ENCODE measurements around the gene SFMBT2.

DNA sequence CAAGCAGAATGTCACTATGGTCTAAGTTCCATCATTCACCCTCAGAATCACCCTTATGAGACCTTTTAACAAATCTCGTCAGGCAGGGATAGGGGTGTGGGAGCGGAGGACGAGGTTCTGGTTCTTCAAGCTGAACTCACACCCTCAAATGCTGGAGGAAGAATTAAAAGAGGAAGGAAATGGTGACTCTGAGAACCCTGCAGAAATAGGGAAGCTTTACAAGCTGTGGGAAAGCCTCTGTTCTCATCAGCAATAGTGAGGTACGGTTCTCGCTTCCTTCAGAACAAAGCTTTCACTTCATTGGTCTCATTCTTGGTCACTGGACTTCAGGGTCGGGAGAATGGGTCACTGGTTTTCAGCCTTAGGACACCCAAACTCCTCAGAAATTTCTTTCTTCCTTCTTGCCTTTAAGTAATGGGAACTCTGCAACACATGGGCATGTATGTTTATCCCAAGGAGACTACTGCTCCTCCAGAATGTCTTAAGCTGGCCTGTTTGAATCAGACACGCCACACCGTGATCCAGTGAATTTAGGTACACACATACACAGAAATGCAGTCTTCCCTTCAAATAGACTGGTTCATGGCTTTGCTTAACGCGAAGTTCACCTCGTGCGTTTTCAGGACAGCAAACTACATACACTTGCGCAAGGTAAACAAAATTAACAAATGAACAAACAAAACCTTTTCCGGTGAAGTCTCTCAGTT, 226.0 kb downstream of the SFMBT2 start:
- TF ChIP-seq, protein P1, sequence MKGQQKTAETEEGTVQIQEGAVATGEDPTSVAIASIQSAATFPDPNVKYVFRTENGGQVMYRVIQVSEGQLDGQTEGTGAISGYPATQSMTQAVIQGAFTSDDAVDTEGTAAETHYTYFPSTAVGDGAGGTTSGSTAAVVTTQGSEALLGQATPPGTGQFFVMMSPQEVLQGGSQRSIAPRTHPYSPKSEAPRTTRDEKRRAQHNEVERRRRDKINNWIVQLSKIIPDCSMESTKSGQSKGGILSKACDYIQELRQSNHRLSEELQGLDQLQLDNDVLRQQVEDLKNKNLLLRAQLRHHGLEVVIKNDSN (CRISPR knock-in tag; IDR thresholded peaks at IDR 0.05): no peak
- TF ChIP-seq, protein P2, sequence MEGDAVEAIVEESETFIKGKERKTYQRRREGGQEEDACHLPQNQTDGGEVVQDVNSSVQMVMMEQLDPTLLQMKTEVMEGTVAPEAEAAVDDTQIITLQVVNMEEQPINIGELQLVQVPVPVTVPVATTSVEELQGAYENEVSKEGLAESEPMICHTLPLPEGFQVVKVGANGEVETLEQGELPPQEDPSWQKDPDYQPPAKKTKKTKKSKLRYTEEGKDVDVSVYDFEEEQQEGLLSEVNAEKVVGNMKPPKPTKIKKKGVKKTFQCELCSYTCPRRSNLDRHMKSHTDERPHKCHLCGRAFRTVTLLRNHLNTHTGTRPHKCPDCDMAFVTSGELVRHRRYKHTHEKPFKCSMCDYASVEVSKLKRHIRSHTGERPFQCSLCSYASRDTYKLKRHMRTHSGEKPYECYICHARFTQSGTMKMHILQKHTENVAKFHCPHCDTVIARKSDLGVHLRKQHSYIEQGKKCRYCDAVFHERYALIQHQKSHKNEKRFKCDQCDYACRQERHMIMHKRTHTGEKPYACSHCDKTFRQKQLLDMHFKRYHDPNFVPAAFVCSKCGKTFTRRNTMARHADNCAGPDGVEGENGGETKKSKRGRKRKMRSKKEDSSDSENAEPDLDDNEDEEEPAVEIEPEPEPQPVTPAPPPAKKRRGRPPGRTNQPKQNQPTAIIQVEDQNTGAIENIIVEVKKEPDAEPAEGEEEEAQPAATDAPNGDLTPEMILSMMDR (IDR thresholded peaks at IDR 0.05): no peak
- TF ChIP-seq CREB1 (CRISPR knock-in tag; IDR thresholded peaks at IDR 0.05) (no peak), MXD4 (CRISPR knock-in tag; IDR thresholded peaks at IDR 0.05; ENCODE audit: borderline replicate concordance) (no peak)
